OCI-LY1 (cell line): ENCODE results near the gene PPP1CA.

Experiments used
- CTCF ChIP-seq: fragments of 200-600 bp; sonication (generic), shearing (Covaris generic); IDR thresholded peaks from 2 replicates; pipeline ENCODE4 v1.5.1; 2017; ENCODE audit warnings: mild to moderate bottlenecking, antibody characterized with exemption, low read length, moderate library complexity, mixed read lengths
- EZH2 ChIP-seq: fragments of 200-600 bp; sonication (generic), shearing (Covaris generic); IDR thresholded peaks from 2 replicates; pipeline ENCODE4 v1.8.0; 2017; ENCODE audit warnings: borderline replicate concordance, mixed run types, mild to moderate bottlenecking, antibody characterized with exemption, low read length, moderate library complexity, mixed read lengths

DNA sequence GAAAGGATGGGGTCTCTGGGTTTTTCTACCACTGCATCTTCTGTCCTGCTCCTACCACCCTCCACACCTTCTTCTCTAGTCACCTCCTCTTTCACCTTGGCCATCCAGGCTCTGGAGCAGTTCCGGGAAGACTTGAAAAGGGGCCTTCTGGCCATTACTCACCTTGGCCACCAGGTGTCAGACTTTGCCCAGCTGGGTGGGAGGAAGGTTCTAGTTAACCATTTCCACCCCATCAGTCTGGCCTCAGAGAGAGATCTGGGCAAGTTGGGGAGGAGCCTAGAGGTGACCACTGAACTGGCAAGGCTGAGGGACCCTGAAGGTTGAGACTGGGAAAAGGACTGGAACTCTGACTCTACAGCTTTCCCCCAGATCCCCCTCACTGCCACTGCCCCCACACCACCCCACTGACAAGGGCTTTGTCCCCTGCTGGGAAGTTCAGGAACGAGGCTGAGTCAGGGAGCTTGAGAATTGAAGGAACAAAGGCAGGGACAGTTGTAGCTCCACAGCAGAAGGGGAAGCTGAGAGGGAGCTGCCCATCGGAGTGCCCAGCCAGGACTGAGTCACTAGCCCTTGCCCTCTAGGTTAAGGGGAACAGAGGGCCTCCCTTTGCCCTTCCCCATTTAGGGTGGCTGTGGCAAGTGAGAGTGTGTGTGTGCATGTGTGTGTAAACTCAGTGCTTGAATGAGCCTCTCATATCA lies 44.6 kb downstream of the PPP1CA start:
- TF ChIP-seq CTCF (peak; percentile 98), EZH2 (no peak)
